K562 (cell line): ENCODE measurements around the gene C19orf18. TPM values are rescaled to one million over a fixed set of nuclear protein-coding genes. Genes with fewer than 3 reads are reported as not detected.
"Not testable (repeated sequence)": the region's sequence is repeated elsewhere in the genome, so short reads cannot be mapped to it uniquely, and the experiment has no call there.

Experiments used
- ATAC-seq: fragments of 200-7000 bp; cut with Tn5 transposase; 3 replicates; pipeline ENCODE4 v1.9.1; 2020; ENCODE audit warnings: moderate library complexity
- BruUV-seq: library from RNA; stranded (reverse); fragments of 400-500 nt; replicated peaks from 2 replicates; lab custom pipeline; 2021; lab: Mats Ljungman, UMichigan
- CTCF ChIA-PET: fragments of 300-600 bp; formaldehyde crosslinking; extraction: SDS; loops from one replicate; lab custom pipeline; 2021; ENCODE audit warnings: low intra/inter-chr PET ratio; lab: Yijun Ruan, JAX
- POLR2A ChIA-PET: fragments of 300-600, 350-650 bp; sonication (Branson Sonifier 250); formaldehyde crosslinking; extraction: SDS; loops from one replicate; lab custom pipeline; 2021; ENCODE audit warnings: antibody characterized with exemption, inconsistent platforms; lab: Yijun Ruan, JAX
- DNase-seq, 4 experiments: peaks; one replicate each; pipeline versions ENCODE4 v3.0.0 to v3.0.0-alpha.2; 2011 to 2018; ENCODE audit warnings: low spot score in 3 of 4, mixed read lengths in 3 of 4; ENCODE audit errors: extremely low read depth in 1 of 4
- FAIRE-seq: peaks from 2 replicates; lab custom pipeline; 2011; peaks lifted over from hg19 to GRCh38; lab: Jason Lieb, UNC
- H2AFZ ChIP-seq: 2 replicates; pipeline ENCODE4 v1.6.0; 2011; ENCODE audit warnings: low read depth, low read length, control low read depth, inconsistent platforms
- H3K27ac ChIP-seq: fragments of 200-600 bp; 3 replicates; pipeline ENCODE4 v1.8.0; 2011; ENCODE audit warnings: low read depth, mild to moderate bottlenecking, control low read depth, inconsistent platforms, low read length, moderate library complexity, mixed read lengths; ENCODE audit errors: extremely low read depth
- H3K27me3 ChIP-seq, 2 experiments: fragments of 300-600 bp in 1 of 2; 2 replicates in 1 of 2; 3 replicates in 1 of 2; pipeline versions ENCODE4 v1.6.0 to v1.8.0; 2011; ENCODE audit warnings: inconsistent platforms in 2 of 2, low read length in 2 of 2, mild to moderate bottlenecking in 1 of 2, mixed read lengths in 1 of 2, moderate library complexity in 1 of 2; ENCODE audit not compliant: control insufficient read depth in 2 of 2, insufficient read depth in 2 of 2
- H3K36me3 ChIP-seq: fragments of 300-600 bp; 3 replicates; pipeline ENCODE4 v1.8.0; 2011; ENCODE audit warnings: mild to moderate bottlenecking, low read length, inconsistent platforms; ENCODE audit not compliant: control insufficient read depth, insufficient read depth
- H3K4me1 ChIP-seq, 2 experiments: fragments of 200-600 bp in 1 of 2; replicated peaks in 1 of 2; 2 replicates in 1 of 2; 3 replicates in 1 of 2; pipeline versions ENCODE4 v1.5.1 to v1.8.0; 2011; ENCODE audit warnings: inconsistent platforms in 2 of 2, low read length in 2 of 2, mild to moderate bottlenecking in 1 of 2, mixed read lengths in 1 of 2, moderate library complexity in 1 of 2; ENCODE audit not compliant: control insufficient read depth in 2 of 2, insufficient read depth in 2 of 2
- H3K4me2 ChIP-seq: 2 replicates; pipeline ENCODE4 v1.6.1; 2011; ENCODE audit warnings: low read length, control low read depth, inconsistent platforms, mixed read lengths; ENCODE audit not compliant: insufficient read depth
- H3K4me3 ChIP-seq: fragments of 200-600 bp; sonication (generic), shearing (Covaris generic); 2 replicates; pipeline ENCODE4 v1.5.1; 2016; ENCODE audit warnings: control low read depth, inconsistent platforms
- H3K79me2 ChIP-seq: fragments of 200-600 bp; 3 replicates; pipeline ENCODE4 v1.8.0; 2011; ENCODE audit warnings: low read length, inconsistent platforms; ENCODE audit not compliant: control insufficient read depth, insufficient read depth
- H3K9ac ChIP-seq, 2 experiments: 2 replicates each; pipeline versions ENCODE4 v1.6.0 to v1.6.1; 2011; ENCODE audit warnings: low read depth in 2 of 2, low read length in 2 of 2, control low read depth in 1 of 2, inconsistent platforms in 1 of 2, mild to moderate bottlenecking in 1 of 2, mixed read lengths in 1 of 2; ENCODE audit not compliant: insufficient read depth in 1 of 2
- H3K9me1 ChIP-seq: one replicate; pipeline ENCODE4 v1.6.0; 2011; ENCODE audit warnings: inconsistent platforms, mild to moderate bottlenecking, low read length, moderate library complexity; ENCODE audit not compliant: control insufficient read depth, insufficient read depth
- H3K9me3 ChIP-seq: replicated peaks from 2 replicates; pipeline ENCODE4 v1.5.1; 2011; ENCODE audit warnings: low read depth, low read length, inconsistent platforms; ENCODE audit not compliant: control insufficient read depth, insufficient read depth
- H4K20me1 ChIP-seq: replicated peaks from 2 replicates; pipeline ENCODE4 v1.6.1; 2011; ENCODE audit warnings: low read length, inconsistent platforms, mixed read lengths; ENCODE audit not compliant: control insufficient read depth, insufficient read depth
- MED1 ChIP-seq: sonication (generic); formaldehyde crosslinking; IDR thresholded peaks from 2 replicates; pipeline ENCODE4 v1.8.1; 2023; ENCODE audit warnings: missing genetic modification reagents, borderline replicate concordance
- NCOA1 ChIP-seq: fragments of 450-650 bp; IDR thresholded peaks from 2 replicates; pipeline ENCODE4 v1.6.1; 2016; ENCODE audit warnings: low read depth
- SRSF1 ChIP-seq: fragments of 200-400 bp; formaldehyde crosslinking; IDR thresholded peaks from 2 replicates; pipeline ENCODE4 v1.6.1; 2017; ENCODE audit warnings: mild to moderate bottlenecking, low read depth, low read length, moderate library complexity
- XRCC4 ChIP-seq: IDR thresholded peaks from one replicate; pipeline ENCODE4 v1.6.1; 2011; ENCODE audit not compliant: insufficient read depth, insufficient read length; ENCODE audit errors: extremely low read depth
- ZSCAN29 ChIP-seq: fragments of 450-650 bp; IDR thresholded peaks from 2 replicates; pipeline ENCODE4 v1.6.1; 2017
- WGBS: fragments of 100-300 bp; shearing (Covaris generic); methylation state at CpG from one replicate; pipeline ENCODE4 v1.1.6; 2016; ENCODE audit warnings: low coverage, mixed read lengths; ENCODE audit not compliant: insufficient coverage; ENCODE audit errors: missing lambda C conversion rate; 5-methylcytosine and 5-hydroxymethylcytosine counted together
- in situ Hi-C: fragments of 300-500 bp; cut with MboI; formaldehyde crosslinking; loops from 4 replicates; pipeline ENCODE4 v1.15.0; 2018; ENCODE audit warnings: inconsistent platforms, mixed read lengths
- intact Hi-C: fragments of 100-400 bp; cut with micrococcal nuclease; formaldehyde crosslinking; loops from 2 replicates; pipeline ENCODE4 v1.14.2; 2022
- polyA plus RNA-seq, 8 experiments: library from polyadenylated mRNA; depleted of rRNA in 4 of 8; stranded (reverse) in 5 of 8; unstranded in 3 of 8; fragments of >200 nt; fragmentation: Nextera tagmentation in 2 of 8; fragmentation: Illumina TruSeq in 1 of 8; extraction: Ambion mirVana in 2 of 8; extraction: Trizol in 1 of 8; gene quantifications; 2 replicates each; pipeline versions ENCODE4 v1.2.1 to v1.2.3, GENCODE V29; 2011 to 2014; ENCODE audit warnings: inconsistent platforms in 1 of 8, missing spikeins in 1 of 8
- total RNA-seq, 7 experiments: library from RNA; depleted of rRNA in 6 of 7; stranded (reverse); fragments of >200 nt in 6 of 7; fragmentation: Illumina TruSeq in 2 of 7; extraction: Trizol in 2 of 7; gene quantifications; 2 replicates each; pipeline versions ENCODE4 v1.2.1 to v1.2.3, GENCODE V29; 2011 to 2021; ENCODE audit warnings: low replicate concordance in 1 of 7
- TF ChIP-seq, protein P1 (sequence below), 2 experiments: fragments of 450-650 bp; IDR thresholded peaks; 2 replicates each; pipeline ENCODE4 v1.6.1; 2018; ENCODE audit warnings: mild to moderate bottlenecking in 2 of 2, low read depth in 1 of 2; ENCODE audit not compliant: partially characterized antibody in 2 of 2
- TF ChIP-seq, protein P2 (sequence below): fragments of 250-450 bp; sonication (Bioruptor Pico); IDR thresholded peaks from 2 replicates; pipeline ENCODE4 v1.5.0; 2021

C19orf18 gene
- total and polyA plus RNA-seq, 9 of the 15 experiments (the other 6 are each of a cell fraction or from before 2014, with no cell fraction given) = not detected

DNA sequence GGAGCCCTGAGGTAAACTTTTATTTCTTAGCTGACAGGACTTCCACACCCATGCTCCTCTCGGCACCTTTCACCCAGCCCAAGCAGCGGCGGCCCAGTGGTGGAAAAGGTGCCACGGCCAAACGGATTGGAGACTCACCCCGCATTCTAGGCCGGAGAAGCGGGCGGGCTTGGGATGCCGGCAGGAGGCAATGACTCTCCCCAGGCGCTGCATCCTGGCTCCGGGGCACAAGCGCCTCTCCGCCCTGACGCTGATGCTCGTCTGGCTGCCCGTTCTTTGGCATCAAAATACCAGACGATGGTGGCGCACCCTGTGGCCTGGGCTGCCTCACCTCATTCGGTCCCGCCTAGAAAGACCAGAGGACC is 34.9 kb upstream of the C19orf18 start (continued):
- TF ChIP-seq NCOA1 (no peak), ZSCAN29 (no peak), XRCC4 (no peak), MED1 (no peak), SRSF1 (no peak)
- TF ChIP-seq, protein P1, sequence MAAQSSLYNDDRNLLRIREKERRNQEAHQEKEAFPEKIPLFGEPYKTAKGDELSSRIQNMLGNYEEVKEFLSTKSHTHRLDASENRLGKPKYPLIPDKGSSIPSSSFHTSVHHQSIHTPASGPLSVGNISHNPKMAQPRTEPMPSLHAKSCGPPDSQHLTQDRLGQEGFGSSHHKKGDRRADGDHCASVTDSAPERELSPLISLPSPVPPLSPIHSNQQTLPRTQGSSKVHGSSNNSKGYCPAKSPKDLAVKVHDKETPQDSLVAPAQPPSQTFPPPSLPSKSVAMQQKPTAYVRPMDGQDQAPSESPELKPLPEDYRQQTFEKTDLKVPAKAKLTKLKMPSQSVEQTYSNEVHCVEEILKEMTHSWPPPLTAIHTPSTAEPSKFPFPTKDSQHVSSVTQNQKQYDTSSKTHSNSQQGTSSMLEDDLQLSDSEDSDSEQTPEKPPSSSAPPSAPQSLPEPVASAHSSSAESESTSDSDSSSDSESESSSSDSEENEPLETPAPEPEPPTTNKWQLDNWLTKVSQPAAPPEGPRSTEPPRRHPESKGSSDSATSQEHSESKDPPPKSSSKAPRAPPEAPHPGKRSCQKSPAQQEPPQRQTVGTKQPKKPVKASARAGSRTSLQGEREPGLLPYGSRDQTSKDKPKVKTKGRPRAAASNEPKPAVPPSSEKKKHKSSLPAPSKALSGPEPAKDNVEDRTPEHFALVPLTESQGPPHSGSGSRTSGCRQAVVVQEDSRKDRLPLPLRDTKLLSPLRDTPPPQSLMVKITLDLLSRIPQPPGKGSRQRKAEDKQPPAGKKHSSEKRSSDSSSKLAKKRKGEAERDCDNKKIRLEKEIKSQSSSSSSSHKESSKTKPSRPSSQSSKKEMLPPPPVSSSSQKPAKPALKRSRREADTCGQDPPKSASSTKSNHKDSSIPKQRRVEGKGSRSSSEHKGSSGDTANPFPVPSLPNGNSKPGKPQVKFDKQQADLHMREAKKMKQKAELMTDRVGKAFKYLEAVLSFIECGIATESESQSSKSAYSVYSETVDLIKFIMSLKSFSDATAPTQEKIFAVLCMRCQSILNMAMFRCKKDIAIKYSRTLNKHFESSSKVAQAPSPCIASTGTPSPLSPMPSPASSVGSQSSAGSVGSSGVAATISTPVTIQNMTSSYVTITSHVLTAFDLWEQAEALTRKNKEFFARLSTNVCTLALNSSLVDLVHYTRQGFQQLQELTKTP (IDR thresholded peaks at IDR 0.05; ENCODE audit: low read depth in 1 of 2, partially characterized antibody in 2 of 2) = no peak
- TF ChIP-seq, protein P2, sequence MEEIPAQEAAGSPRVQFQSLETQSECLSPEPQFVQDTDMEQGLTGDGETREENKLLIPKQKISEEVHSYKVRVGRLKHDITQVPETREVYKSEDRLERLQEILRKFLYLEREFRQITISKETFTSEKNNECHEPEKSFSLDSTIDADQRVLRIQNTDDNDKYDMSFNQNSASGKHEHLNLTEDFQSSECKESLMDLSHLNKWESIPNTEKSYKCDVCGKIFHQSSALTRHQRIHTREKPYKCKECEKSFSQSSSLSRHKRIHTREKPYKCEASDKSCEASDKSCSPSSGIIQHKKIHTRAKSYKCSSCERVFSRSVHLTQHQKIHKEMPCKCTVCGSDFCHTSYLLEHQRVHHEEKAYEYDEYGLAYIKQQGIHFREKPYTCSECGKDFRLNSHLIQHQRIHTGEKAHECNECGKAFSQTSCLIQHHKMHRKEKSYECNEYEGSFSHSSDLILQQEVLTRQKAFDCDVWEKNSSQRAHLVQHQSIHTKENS = no peak

DNA sequence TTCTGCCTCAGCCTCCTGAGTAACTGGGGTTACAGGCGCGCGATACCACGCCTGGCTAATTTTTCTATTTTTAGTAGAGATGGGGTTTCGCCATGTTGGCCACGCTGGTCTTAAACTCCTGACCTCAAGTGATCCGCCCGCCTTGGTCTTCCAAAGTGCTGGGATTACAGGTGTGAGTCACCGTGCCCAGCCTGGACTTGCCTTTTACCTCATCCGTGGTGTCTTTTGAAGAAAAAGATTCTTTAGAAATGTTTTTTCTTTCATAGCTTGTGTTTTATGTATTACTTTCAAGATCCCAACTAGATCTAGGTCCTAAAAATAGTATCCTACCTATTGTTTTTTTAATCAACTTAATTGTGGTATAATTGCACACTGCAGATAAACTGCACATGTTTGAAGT is 34.5 kb upstream of the C19orf18 start:
- FAIRE-seq, H3K36me3 ChIP-seq, H3K27ac ChIP-seq, POLR2A ChIA-PET, intact Hi-C loops, CTCF ChIA-PET, DNase-seq, H3K4me1 ChIP-seq, H3K4me2 ChIP-seq, ATAC-seq, BruUV-seq, in situ Hi-C loops, H3K27me3 ChIP-seq, H2AFZ ChIP-seq, H3K79me2 ChIP-seq, H3K9me1 ChIP-seq, H3K9ac ChIP-seq, H3K9me3 ChIP-seq, H4K20me1 ChIP-seq: not testable (repeated sequence)
- WGBS = 3% methylated on average over 10 of the region's 10 CpGs
- H3K4me3 ChIP-seq = peak overlapping the region; percentile 44; the same call in 1 of the 2 replicates
